GM18873 (cell line): Measurements from ENCODE around the gene ME2.
"Not testable (repeated sequence)": the region's sequence is repeated elsewhere in the genome, so short reads cannot be mapped to it uniquely, and the experiment has no call there.

ENCODE experiments used
- ATAC-seq: cut with Tn5 transposase; IDR thresholded peaks from one replicate; pipeline ENCODE4 v1.9.1; 2021; ENCODE audit warnings: mild to moderate bottlenecking, moderate library complexity, moderate number of reproducible peaks; ENCODE audit not compliant: unreplicated experiment, low FRiP score

Gene ME2

DNA sequence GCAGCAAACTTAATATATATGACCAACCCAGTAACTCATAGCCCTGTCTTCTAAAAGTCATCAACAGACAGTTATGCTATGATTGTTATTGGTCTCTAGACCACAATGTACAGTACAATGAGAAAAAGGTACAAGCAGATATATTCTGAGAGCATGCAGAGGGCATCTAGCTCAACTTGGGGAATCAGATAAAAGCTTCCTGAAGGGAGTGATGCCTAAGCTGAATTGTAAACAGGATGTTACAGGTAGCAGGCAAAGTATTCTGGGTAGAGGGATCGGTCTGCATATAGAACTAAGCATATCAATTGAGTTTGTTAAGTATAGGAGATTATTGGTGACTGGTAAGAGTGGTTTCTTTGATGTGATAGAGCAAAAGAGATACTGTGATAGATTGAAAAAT, 30.3 kb downstream of the ME2 start:
- no peak for ATAC-seq

DNA sequence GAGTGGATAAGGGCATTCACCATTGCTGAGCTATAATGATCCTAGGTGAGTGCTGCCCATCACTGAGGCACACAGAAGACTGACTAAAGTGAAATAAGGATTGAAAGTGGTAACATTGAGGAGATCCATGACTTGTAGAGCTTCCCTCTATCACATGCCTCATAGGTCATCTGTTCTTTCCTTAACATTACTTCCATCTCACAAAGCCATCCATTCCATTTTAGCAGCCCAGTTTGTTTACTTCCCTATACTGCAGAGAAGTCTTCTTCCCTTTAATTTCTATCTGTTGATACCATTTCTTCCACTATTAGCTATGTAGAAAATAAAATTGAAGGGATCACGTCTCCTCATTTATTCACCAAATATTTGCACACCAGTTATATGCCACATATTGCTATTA, 32.1 kb downstream of the ME2 start:
- no peak for ATAC-seq

DNA sequence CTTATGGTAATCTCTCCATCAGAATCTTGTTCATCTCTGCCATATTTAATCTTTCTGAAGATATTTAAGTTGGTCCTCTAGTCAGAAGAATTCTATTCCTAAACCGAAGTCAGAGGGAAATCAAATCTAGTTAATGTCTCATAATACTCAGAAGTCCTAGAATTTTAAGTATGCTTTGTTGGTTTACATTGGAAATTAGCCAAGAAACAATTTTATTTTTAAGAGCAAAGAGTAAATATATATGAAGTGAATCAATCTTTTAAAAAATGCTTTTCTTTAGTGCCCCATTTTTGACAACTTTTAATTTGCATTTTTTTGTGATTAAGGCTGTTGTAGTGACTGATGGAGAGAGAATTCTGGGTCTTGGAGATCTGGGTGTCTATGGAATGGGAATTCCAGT, 38.1 kb downstream of the ME2 start:
- no peak for ATAC-seq

DNA sequence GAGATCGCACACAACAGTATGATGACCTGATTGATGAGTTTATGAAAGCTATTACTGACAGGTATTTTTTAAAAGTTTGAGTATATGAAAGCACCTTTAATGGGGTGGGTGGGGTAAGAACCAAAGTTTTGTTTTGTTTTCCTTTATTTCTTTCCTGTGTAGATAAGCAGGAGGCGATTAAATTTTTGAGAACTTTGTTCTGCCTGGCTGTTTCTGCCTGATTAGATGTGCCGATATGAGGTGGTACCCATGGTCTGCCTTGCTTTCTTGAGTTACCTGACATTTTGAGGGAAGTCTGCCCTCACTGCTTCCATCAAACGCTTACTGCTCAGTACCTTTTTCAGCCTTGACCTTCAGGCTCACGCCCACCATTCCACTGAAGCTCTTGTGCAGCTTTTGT, 39.2 kb downstream of the ME2 start:
- ATAC-seq = no peak

DNA sequence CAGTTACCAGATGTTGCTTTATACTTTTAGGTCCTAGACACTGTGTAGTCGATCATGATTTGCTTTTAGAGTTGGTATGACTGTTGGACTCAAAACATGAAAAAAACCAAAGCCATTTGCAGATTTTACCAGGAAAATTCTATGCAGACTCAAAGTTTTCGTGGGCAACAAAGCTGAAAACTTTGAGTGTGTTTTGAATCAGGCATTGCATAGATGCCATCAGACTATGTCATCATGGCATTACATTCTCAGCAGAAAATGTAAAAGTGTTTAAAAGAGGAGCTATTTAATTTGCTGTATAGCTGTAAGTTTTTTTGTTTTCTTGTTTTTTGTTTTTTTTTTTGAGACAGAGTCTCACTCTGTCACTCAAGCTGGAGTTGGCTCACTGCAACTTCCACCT, 45.5 kb downstream of the ME2 start:
- no peak for ATAC-seq

DNA sequence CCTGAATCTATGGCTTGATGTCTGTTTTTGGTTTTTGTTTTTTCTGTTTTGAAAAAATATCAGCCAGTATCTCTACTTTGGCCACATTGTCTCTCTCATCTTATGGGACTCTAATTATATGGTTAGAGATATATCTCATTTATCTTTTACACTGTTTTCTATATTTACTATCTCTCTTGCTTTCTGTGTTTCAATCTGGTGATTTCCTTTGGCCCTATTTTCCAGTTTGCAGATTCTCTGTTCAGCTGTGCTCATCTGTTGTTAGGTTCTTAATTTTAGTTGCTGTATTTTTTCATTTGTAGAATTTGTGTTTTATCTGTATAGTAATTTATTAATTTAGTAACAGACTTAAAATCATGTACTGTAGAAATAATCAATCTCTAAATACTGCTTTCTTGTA, 47.6 kb downstream of the ME2 start:
- ATAC-seq = no peak

DNA sequence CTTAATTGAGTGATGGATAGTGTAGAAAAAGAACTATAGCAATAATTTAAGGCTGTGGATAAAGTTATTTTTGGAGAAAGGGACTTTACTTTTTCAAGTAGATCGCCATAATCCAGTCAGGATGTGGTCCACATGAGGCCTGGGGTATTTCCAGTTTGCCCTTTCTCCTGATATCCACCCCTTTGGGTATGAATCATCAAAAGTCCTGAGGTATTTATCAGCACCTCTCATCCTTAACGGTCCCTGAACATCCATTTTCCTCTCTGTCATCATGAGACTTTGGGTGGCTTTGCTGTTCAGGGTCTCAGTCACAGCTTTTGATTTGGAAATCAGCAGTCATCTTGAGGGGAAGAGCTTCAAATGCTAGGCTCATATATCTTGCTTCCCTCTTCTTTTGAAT, 49.6 kb downstream of the ME2 start:
- ATAC-seq = no peak

DNA sequence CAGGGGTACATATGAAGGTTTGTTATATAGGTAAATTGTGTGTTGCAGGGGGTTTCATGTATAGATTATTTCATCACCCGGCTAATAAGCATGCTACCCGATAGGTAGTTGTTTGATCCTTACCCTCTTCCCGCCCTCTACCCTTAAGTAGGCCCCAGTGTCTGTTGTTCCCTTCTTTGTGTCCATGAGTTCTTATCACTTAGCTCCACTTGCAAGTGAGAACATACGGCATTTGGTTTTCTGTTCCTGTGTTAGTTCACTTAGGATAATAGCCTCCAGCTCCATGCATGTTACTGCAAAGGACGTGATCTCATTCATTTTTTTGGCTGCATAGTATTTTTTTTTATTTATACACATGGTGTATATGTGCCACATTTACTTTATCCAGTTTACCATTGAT, 54.8 kb downstream of the ME2 start:
- ATAC-seq = no peak

DNA sequence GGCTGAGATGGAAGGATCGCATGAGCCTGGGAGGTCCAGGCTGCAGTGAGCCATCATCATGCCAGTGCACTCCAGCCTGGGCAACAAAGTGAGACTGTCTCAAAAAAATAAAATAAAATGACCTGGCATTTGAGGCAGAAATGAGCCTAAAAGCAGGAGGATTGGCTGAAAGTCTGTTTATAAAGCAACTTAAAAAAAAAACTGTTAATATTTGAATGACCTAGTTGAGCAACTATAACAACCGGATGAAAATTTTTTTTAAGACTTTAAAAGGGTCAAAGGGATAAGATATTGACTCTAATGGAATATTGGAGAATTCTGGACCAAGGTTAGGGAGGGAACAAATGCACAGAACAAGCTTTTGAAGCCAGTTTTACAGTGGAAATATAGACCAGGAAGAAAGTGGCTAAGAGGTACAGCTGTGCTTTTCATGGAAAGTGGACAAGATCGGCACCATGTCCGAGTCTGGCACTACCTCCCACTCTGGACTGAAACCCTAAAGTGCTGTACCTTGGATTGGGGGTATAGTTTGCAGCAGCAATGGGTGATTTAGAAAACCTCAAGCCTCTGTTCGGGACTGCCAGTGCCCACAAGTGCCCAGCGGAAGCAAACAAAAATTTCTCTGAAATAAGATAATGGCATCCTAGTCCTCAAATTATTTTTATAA, 55.8 kb downstream of the ME2 start:
- no peak for ATAC-seq

DNA sequence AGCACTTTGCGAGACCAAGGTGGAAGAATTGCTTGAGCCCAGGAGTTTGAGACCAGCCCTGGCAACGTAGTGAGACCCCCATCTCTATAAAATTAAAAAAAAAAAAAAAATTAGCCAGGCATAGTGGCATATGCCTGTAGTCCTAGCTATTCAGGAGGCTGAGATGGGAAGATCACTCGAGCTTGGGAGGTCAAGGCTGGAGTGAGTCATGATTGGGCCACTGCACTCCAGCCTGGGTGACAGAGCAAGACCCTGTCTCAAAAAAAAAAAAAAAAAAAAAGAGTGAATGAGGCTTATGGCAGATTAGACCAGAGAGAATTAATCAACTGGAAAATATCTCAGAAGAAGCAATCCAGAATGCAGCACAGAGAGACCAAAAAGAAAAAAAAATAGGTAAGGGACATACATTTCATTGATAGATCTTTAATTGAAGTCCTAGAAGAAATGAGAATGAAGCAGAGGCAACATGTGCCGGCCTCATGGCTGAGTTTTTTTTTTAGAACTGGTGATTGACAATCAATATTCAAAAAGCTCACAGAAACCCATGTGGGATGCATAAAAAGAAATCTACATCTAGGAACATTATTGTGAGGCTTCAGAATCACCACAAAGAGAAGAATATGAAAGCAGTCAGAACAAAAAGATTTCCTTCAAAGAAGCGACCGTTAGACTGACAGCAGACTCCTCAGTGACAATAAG, 56.7 kb downstream of the ME2 start:
- ATAC-seq = no peak

DNA sequence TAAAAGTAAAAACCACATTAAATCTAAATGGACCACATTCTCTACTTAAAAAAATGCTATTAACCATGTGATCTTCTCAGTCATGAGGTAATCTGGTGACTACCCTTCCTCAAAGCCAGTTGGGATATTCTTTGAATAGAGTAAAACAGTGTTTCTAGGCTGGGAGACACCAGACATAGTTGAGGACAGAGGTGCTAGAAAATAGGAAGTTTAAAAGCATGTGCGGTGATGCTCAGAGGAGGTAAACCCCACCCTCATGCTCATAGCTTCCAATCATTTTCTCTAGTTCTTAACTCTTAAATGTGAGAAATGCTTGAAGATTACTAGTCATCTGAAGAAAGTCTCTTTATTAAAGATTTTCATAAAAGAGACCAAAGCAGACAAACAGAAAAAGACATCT, 58.3 kb downstream of the ME2 start:
- no peak for ATAC-seq

DNA sequence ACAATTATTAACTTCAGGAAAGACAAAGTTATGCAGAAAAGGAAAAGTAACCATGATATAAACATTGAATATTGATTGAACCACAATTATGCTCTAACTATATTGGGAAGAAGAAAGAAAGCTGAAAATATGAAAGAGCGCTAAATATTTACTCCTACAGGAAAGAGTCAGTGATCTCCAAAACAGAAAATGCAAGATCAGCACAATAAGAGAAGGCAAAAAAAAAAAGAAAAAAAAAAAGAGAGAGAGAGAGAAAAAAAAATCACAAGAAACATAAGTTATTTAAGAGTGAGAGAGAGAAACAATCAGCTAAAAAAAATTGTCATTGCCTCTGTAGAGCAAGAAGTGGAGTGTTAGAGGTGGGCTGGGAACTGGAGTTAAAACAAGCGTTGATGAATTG, 60.0 kb downstream of the ME2 start:
- no peak for ATAC-seq

DNA sequence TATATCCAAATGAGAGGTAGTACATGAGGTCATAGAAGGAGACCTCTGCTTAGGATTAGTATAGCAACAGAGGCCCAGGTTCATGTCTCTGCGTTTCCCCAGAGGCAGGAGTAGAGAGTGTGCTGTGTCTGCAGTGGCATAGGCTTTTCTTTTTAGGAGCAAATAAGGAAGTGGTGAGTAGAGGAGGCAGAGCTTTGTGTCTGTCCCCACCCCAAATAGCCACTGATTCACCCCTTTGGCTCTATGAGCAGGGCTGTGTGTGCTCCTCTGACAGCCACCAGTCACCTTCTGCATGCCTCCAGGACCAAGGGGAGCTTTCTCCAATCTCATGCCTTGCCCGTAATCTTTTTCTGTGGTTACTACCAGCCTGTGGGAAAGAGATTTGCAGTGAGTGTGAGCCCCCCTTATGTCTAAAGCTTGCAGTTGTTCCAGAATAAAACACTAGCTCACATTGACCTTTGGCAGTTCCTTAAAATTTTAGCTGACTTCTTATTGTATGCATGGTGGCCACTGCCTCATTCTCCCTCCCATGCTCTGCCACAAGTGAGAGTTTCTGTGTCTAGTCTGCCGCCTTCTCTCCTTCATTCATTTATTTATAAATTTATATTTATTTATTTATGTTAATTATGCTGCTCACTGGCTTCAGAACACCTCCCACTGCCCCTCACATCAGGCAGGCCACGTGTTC, 65.5 kb downstream of the ME2 start:
- no peak for ATAC-seq

DNA sequence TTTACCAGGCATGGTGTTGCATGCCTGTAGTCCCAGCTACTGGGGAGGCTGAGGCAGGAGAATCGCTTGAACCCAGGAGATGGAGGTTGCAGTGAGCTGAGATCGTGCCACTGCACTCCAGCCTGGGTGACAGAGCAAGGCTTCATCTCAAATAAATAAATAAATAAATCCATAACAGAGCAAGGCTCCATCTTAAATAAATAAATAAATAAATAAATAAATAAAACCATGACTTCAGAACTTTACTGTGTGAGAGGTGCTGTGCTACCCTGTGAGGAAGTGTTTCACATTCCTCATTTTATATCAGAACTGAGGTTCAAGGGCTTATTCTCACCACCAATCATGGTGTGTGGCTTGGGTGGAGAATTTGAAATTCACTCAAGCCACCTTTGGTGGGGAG, 67.0 kb downstream of the ME2 start:
- ATAC-seq = not testable (repeated sequence)

DNA sequence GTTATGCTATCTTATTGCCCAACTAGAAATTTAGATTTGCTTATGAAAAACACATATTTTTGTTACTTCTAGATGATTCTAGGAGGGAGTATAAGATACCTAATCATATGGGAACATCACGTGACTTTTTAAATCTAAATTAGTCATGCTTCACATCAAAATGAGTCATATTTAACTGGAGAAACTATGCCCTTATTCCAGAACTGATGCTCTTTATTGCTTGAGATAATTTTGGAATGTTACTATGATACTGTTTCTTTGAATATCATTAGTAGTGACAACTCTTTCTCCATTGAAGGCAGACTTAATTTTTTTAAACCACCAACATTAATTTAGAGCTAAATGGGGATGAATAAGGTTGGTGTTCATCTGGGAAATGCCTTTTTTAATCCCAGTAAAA, 69.0 kb downstream of the ME2 start:
- ATAC-seq = no peak

DNA sequence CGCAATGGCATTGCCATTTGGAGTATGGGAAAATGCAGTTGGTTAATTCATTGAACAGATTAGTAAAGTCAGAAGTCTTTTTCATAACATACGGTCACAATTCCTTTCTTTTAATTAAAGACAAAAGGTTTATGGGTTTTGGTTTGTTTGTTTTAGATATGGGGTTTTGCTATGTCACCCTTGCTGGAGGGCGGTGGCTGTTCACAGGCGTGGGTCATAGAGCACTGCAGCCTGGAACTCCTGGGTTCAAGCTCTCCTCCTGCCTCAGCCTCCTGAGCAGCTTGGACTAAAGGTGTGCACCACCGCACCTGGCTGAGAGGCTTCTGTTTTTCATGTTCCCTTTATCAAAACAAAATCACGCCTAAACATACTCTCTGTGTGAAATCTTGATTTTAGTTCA, 70.3 kb downstream of the ME2 start:
- no peak for ATAC-seq

DNA sequence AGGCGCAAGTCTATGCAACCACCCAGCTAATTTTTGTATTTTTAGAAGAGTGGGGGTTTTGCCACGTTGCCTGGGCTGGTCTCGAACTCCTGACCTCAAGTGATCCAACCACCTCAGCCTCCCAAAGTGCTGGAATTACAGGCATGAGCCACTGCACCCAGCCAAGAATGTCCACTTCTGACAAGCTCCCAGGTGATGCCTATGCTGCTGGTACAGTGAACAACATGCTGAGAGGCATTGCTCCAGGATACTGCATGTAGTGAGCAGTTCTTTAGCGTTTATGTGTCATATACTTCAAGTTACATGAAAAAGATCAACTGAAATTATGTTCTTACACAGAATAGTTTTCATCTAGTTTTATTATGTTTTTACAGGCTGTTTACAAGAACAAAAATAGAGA, 71.7 kb downstream of the ME2 start:
- no peak for ATAC-seq

DNA sequence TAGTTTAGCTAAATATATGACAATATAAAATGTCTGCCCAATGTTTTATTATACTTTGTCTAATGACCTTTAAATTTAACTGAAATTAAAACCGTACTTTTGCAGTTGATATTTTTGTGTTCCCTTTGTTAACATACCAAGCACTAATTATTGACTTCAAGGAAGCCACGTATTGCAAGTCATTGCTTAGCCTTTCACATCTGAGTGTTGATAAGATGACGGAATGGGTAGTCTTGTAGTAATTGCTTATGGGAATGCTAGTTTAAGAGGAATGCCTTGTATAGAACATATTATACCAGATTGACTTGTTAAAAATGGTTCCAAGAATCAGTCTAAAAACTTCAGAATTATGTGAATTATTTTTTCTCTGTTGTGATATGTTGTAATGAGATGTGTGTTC, 74.9 kb downstream of the ME2 start:
- no peak for ATAC-seq

DNA sequence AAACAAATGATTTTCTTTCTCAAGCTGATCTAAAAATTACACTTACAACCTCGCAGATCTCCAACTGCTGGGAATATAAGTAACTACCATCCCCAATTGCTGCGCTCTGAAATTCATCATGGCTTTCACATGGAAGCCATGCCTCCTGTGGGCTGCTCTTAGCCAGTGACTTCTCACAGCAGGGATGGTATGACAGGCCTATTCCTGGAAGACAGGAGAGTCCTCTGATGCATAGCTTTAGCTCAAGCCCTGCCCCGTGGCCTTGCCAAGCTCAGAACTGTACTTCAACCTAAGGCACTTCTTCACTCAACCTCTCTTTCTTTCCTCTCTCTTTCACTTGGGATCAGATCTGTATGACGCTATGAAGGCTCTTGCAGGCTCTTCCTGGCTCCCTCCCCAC, 76.3 kb downstream of the ME2 start:
- no peak for ATAC-seq

DNA sequence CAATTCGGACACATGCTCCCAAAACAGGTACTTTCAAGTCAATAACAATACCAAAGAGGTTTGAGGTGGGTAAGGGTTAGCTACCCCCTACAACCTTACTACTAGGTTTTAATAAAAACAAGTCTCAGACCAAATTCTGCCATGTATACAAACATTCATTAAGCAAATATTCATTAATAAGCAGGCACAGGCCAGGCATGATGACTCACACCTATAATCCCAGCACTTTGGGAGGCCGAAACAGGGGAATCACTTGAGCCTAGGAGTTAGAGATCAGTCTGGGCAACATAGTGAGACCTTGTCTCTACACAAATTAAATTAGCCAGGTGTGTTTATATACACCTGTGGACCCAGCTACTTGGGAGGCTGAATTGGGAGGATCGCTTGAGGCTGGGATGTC, 77.2 kb downstream of the ME2 start:
- no peak for ATAC-seq

DNA sequence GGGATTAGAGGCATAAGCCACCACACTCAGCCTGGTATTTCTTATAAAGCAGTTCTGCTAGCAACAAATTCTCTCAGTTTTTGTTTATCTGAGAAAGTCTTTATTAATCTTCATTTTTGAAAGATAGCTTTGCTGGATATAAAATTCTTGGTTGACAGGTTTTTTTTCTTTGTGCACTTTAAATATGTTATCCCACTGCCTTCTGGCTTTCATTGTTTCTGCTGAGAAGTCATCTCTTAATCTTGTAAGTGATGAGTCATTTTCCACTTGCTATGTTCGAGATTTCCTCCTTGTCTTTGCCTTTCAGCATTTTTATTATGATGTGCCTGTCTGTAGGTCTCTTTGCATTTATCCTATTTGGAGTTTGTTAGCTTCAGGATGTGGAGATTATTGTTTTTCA, 83.1 kb downstream of the ME2 start:
- ATAC-seq = no peak
